ENCODE results near the gene SUPT3H. TPM values are rescaled to one million over a fixed set of nuclear protein-coding genes. Genes with fewer than 3 reads are reported as not detected.
A peak's percentile ranks its signal among the peaks of the same experiment; 100 is the strongest.
"Not testable (repeated sequence)": the region's sequence is repeated elsewhere in the genome, so short reads cannot be mapped to it uniquely, and the experiment has no call there.

SUPT3H gene
- polyA plus RNA-seq, 1 experiment, result 8.7 TPM

GRCh38 chr6:45293306-45293705 lies 84.4 kb downstream of the SUPT3H start:
- TF ChIP-seq CTCF (IDR thresholded peaks at IDR 0.05; ENCODE audit: low read depth, low read length), result no peak
- DNase-seq (ENCODE audit: low read depth, low spot score), result no peak
- ChIA-PET POLR2A (no interaction called here), CTCF (no interaction called here)
- Histone ChIP-seq H3K27me3 (ENCODE audit: control insufficient read depth, insufficient read depth, low read length) (no peaks in the 10 kb centered on the region), H3K27ac (ENCODE audit: low read depth, low read length) (no peak overlapping the region), H3K4me3 (ENCODE audit: low read depth, low read length) (no peak overlapping the region), H3K9me3 (ENCODE audit: control insufficient read depth, insufficient read depth, low read length) (no peaks in the 10 kb centered on the region)

- no peak overlapping the region for H3K4me3 ChIP-seq (ENCODE audit: low read depth, low read length)
- no peaks in the 10 kb centered on the region for H3K27me3 ChIP-seq (ENCODE audit: control insufficient read depth, insufficient read depth, low read length)
- no peak for TF ChIP-seq CTCF (IDR thresholded peaks at IDR 0.05; ENCODE audit: low read depth, low read length)
- no peak overlapping the region for H3K27ac ChIP-seq (ENCODE audit: low read depth, low read length)
- no peaks in the 10 kb centered on the region for H3K9me3 ChIP-seq (ENCODE audit: control insufficient read depth, insufficient read depth, low read length)
- ChIA-PET CTCF (no interaction called here), POLR2A (no interaction called here)
- DNase-seq (ENCODE audit: low read depth, low spot score), result no peak
These were observed 87.8 kb downstream of the SUPT3H start for GRCh38 chr6:45289751-45290514.

GRCh38 chr6:45286707-45287106 lies 91.0 kb downstream of the SUPT3H start:
- POLR2A ChIA-PET; H3K4me3 ChIP-seq (ENCODE audit: low read depth, low read length); H3K27ac ChIP-seq (ENCODE audit: low read depth, low read length); CTCF ChIA-PET; DNase-seq (ENCODE audit: low read depth, low spot score); H3K27me3 ChIP-seq (ENCODE audit: control insufficient read depth, insufficient read depth, low read length); H3K9me3 ChIP-seq (ENCODE audit: control insufficient read depth, insufficient read depth, low read length): not testable (repeated sequence)

GRCh38 chr6:45278367-45278766 lies 99.4 kb downstream of the SUPT3H start:
- Histone ChIP-seq H3K9me3 (ENCODE audit: control insufficient read depth, insufficient read depth, low read length) (peaks cover 3% of the 10 kb centered on the region; the same call in 1 of the 2 replicates), H3K4me3 (ENCODE audit: low read depth, low read length) (no peak overlapping the region), H3K27ac (ENCODE audit: low read depth, low read length) (no peak overlapping the region), H3K27me3 (ENCODE audit: control insufficient read depth, insufficient read depth, low read length) (no peaks in the 10 kb centered on the region)
- TF ChIP-seq CTCF (IDR thresholded peaks at IDR 0.05; ENCODE audit: low read depth, low read length), result no peak
- ChIA-PET POLR2A (no interaction called here), CTCF (no interaction called here)
- peak; percentile 2 for DNase-seq (ENCODE audit: low read depth, low spot score)

DNA sequence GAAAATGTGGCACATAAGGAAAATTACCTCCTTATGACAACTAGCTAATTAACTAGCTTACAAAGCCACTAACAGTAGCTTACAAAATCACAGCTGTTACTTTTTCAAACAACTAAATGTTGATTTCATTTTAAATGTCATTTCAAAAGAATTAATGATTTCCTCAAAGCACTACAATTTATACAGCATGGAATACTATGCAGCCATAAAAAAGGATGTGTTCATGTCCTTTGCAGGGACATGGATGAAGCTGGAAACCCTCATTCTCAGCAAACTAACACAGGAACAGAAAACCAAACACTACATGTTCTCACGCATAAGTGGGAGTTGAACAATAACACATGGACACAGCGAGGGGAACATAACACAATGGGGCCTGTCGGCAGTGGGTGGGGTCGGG lies 100.0 kb downstream of the SUPT3H start:
- POLR2A ChIA-PET; CTCF ChIA-PET; H3K27ac ChIP-seq (ENCODE audit: low read depth, low read length); DNase-seq (ENCODE audit: low read depth, low spot score); H3K27me3 ChIP-seq (ENCODE audit: control insufficient read depth, insufficient read depth, low read length); H3K9me3 ChIP-seq (ENCODE audit: control insufficient read depth, insufficient read depth, low read length); H3K4me3 ChIP-seq (ENCODE audit: low read depth, low read length): not testable (repeated sequence)

- Histone ChIP-seq H3K27ac (ENCODE audit: low read depth, low read length) (no peak overlapping the region), H3K4me3 (ENCODE audit: low read depth, low read length) (no peak overlapping the region), H3K27me3 (ENCODE audit: control insufficient read depth, insufficient read depth, low read length) (no peaks in the 10 kb centered on the region), H3K9me3 (ENCODE audit: control insufficient read depth, insufficient read depth, low read length) (no peaks in the 10 kb centered on the region)
- POLR2A ChIA-PET, result no interaction called here
- no peak for DNase-seq (ENCODE audit: low read depth, low spot score)
- CTCF ChIA-PET, result no interaction called here
- no peak for TF ChIP-seq CTCF (IDR thresholded peaks at IDR 0.05; ENCODE audit: low read depth, low read length)
These were observed 102.4 kb downstream of the SUPT3H start for GRCh38 chr6:45275358-45275757.

Data from AG04450 (cell line).